Upper lobe of left lung (tissue), 4 donors: ENCODE data around the gene ANO10.
"Not testable (repeated sequence)": the region's sequence is repeated elsewhere in the genome, so short reads cannot be mapped to it uniquely, and the experiment has no call there.

Experiments
- CTCF ChIP-seq, 6 experiments: fragments of 450-650 bp in 4 of 6; fragments of 200-600 bp in 2 of 6; sonication (generic) in 2 of 6; IDR thresholded peaks; one replicate each; pipeline ENCODE4 v1.5.1; 2016 to 2019; ENCODE audit warnings: antibody characterized with exemption in 6 of 6
- EP300 ChIP-seq, 4 donors: sonication (generic); formaldehyde crosslinking; IDR thresholded peaks; one replicate each; pipeline ENCODE4 v1.5.1; 2017; ENCODE audit warnings: antibody characterized with exemption in 4 of 4, control low read depth in 2 of 4
- POLR2A ChIP-seq, 4 donors: fragments of 450-650 bp; IDR thresholded peaks; one replicate each; pipeline ENCODE4 v1.5.1; 2016 to 2017; ENCODE audit warnings: antibody characterized with exemption in 4 of 4, mild to moderate bottlenecking in 2 of 4
- POLR2AphosphoS5 ChIP-seq, 2 donors: sonication (generic); formaldehyde crosslinking; IDR thresholded peaks; one replicate each; pipeline ENCODE4 v1.5.1; 2017; ENCODE audit warnings: antibody characterized with exemption in 2 of 2

- not testable (repeated sequence) for TF ChIP-seq CTCF, EP300, POLR2AphosphoS5, POLR2A (IDR thresholded peaks at IDR 0.05)
Observed at GRCh38 chr3:43462566-43462965, 159.2 kb downstream of the ANO10 start.
